HUES6 (cell line): Measurements from ENCODE around the gene TRIM54.
"Not testable (repeated sequence)": the region's sequence is repeated elsewhere in the genome, so short reads cannot be mapped to it uniquely, and the experiment has no call there.

Experiments used
- H3K27ac ChIP-seq: 2 replicates; pipeline ENCODE4 v1.7.0; 2013; ENCODE audit warnings: low read depth, mild to moderate bottlenecking, low read length, inconsistent platforms
- H3K27me3 ChIP-seq: 2 replicates; pipeline ENCODE4 v1.6.1; 2013; ENCODE audit warnings: low read length; ENCODE audit not compliant: control insufficient read depth, insufficient read depth
- H3K36me3 ChIP-seq: 2 replicates; pipeline ENCODE4 v1.6.1; 2013; ENCODE audit warnings: low read length; ENCODE audit not compliant: control insufficient read depth, insufficient read depth
- H3K4me1 ChIP-seq: 2 replicates; pipeline ENCODE4 v1.6.1; 2013; ENCODE audit warnings: low read length; ENCODE audit not compliant: control insufficient read depth, insufficient read depth
- H3K4me3 ChIP-seq: 2 replicates; pipeline ENCODE4 v1.5.1; 2013; ENCODE audit warnings: low read depth, low read length
- H3K9ac ChIP-seq: one replicate; pipeline ENCODE4 v1.6.1; 2013; ENCODE audit warnings: mild to moderate bottlenecking, low read length
- H3K9me3 ChIP-seq: 2 replicates; pipeline ENCODE4 v1.6.1; 2013; ENCODE audit warnings: low read depth, low read length; ENCODE audit not compliant: control insufficient read depth, insufficient read depth

TRIM54 gene

DNA sequence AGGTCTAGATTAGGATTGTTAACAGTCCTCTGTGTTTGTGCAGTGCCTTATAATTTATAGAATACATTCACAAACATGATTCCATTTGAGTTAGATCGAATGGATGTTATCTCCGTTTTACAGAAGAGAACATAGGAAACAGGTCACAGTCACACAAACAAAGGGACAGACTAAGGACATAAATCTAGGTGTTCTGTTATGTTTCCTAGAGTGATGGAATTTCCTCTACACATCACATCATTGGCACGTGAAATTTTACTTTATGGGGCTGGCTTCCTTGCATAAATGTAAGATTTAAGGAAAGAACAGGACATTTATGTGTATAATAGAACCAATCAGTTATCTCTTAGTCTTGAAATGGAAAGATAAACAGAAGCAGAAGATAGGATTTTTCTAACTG lies 6.4 kb downstream of the TRIM54 start:
- peaks cover 20% of the 10 kb centered on the region for H3K4me1 ChIP-seq
- H3K27me3 ChIP-seq, result no peaks in the 10 kb centered on the region
- no peak overlapping the region for H3K4me3 ChIP-seq
- no peak overlapping the region for H3K9ac ChIP-seq
- H3K9me3 ChIP-seq, result no peaks in the 10 kb centered on the region
- H3K27ac ChIP-seq, result no peak overlapping the region
- H3K36me3 ChIP-seq, result no peaks in the 10 kb centered on the region

GRCh38 chr2:27290549-27290948 lies 8.3 kb downstream of the TRIM54 start:
- Histone ChIP-seq H3K4me3 (no peak overlapping the region), H3K4me1 (peaks cover 20% of the 10 kb centered on the region), H3K27me3 (no peaks in the 10 kb centered on the region), H3K27ac (no peak overlapping the region), H3K36me3 (no peaks in the 10 kb centered on the region), H3K9me3 (no peaks in the 10 kb centered on the region), H3K9ac (no peak overlapping the region)

DNA sequence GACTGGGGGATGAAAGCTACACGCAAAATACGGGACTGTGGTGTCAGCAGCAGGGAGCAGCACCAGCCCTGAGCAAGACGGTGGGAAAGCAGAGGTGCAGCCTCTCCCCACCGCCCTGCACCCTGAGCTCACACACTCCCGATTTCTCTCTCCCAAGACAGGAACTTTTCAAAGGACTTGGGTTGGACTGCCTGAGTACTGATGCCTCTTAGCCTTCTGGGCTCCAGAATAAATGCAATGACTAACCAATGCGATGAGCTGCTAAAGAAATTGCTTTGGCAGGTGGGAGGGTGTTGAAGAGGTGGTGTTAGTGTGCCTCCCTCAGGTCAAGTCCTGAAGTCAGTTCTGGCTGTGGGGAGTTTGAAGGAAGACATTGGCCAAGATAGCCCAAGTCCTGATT lies 9.6 kb downstream of the TRIM54 start:
- Histone ChIP-seq H3K9ac (no peak overlapping the region), H3K4me1 (peaks cover 15% of the 10 kb centered on the region), H3K36me3 (no peaks in the 10 kb centered on the region), H3K9me3 (no peaks in the 10 kb centered on the region), H3K4me3 (0 out of 2 replicates have a peak overlapping the region, but pooled peaks have one; percentile 2), H3K27me3 (no peaks in the 10 kb centered on the region), H3K27ac (no peak overlapping the region)

DNA sequence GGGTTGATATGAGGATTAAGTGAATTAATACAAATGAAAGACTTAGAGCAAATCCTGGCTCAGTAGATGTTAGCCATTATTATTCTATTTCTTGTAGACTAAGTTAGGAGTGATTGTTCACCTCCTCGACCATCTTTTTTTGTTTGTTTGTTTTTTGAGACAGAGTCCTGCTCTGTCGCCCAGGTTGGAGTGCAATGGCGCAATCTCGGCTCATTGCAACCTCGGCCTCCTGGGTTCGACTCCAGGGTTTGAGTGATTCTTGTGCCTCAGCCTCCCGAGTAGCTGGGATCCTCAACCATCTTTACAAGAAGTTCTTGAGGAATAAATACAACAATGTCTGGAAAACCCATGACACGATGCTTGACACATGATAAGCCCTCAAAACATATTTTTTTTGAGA lies 12.7 kb downstream of the TRIM54 start:
- H3K9me3 ChIP-seq, result no peaks in the 10 kb centered on the region
- no peak overlapping the region for H3K9ac ChIP-seq
- no peak overlapping the region for H3K27ac ChIP-seq
- peaks cover 12% of the 10 kb centered on the region for H3K4me1 ChIP-seq
- no peak overlapping the region for H3K4me3 ChIP-seq
- no peaks in the 10 kb centered on the region for H3K27me3 ChIP-seq
- H3K36me3 ChIP-seq, result no peaks in the 10 kb centered on the region

GRCh38 chr2:27296481-27296880 lies 14.3 kb downstream of the TRIM54 start:
- Histone ChIP-seq H3K36me3 (no peaks in the 10 kb centered on the region), H3K9me3 (no peaks in the 10 kb centered on the region), H3K4me1 (peaks cover 10% of the 10 kb centered on the region), H3K27me3 (no peaks in the 10 kb centered on the region), H3K4me3 (no peak overlapping the region), H3K27ac (no peak overlapping the region), H3K9ac (no peak overlapping the region)

GRCh38 chr2:27297195-27297594 lies 15.0 kb downstream of the TRIM54 start:
- Histone ChIP-seq H3K4me3 (no peak overlapping the region), H3K27me3 (no peaks in the 10 kb centered on the region), H3K27ac (no peak overlapping the region), H3K9ac (no peak overlapping the region), H3K4me1 (0 out of 2 replicates have a peak, but pooled peaks cover 4% of the 10 kb centered on the region), H3K9me3 (no peaks in the 10 kb centered on the region), H3K36me3 (no peaks in the 10 kb centered on the region)

- H3K9me3 ChIP-seq, result no peaks in the 10 kb centered on the region
Measured at GRCh38 chr2:27298391-27299080, 16.3 kb downstream of the TRIM54 start.

DNA sequence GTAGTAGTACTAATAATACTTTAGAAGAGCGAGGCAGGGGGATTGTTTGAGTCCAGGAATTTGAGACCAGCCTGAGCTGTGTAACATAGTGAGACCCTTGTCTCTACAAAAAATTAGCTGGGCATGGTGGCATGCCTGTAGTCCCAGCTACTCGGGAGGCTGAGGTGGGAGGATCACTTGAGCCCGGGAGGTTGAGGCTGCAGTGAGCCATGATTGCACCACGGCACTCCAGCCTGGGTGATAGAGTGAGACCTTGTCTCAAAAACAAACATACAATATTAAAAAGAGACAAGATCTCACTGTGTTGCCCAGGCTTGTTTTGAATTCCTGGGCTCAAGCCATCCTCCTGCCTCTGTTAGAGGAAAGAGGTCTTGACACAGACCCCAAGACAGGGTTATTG lies 18.4 kb downstream of the TRIM54 start:
- H3K9me3 ChIP-seq, H3K4me3 ChIP-seq, H3K27ac ChIP-seq, H3K4me1 ChIP-seq, H3K36me3 ChIP-seq, H3K9ac ChIP-seq: not testable (repeated sequence)
- H3K27me3 ChIP-seq, result peaks cover 14% of the 10 kb centered on the region

More at GRCh38 chr2:27298391-27299080, 16.3 kb downstream of the TRIM54 start:
- Histone ChIP-seq H3K27ac (no peak overlapping the region), H3K4me1 (peaks cover 7% of the 10 kb centered on the region), H3K27me3 (no peaks in the 10 kb centered on the region), H3K36me3 (no peaks in the 10 kb centered on the region), H3K9ac (no peak overlapping the region), H3K4me3 (no peak overlapping the region)

GRCh38 chr2:27303093-27304025 lies 21.1 kb downstream of the TRIM54 start:
- H3K9me3 ChIP-seq, result no peaks in the 10 kb centered on the region
- H3K4me1 ChIP-seq, result peaks cover 20% of the 10 kb centered on the region
- peaks cover 42% of the 10 kb centered on the region for H3K27me3 ChIP-seq
- H3K4me3 ChIP-seq, result peak overlapping the region; percentile 29
- H3K36me3 ChIP-seq, result no peaks in the 10 kb centered on the region
- H3K9ac ChIP-seq, result no peak overlapping the region
- H3K27ac ChIP-seq, result no peak overlapping the region

- Histone ChIP-seq H3K9ac (no peak overlapping the region), H3K27ac (no peak overlapping the region), H3K4me1 (peaks cover 20% of the 10 kb centered on the region), H3K36me3 (0 out of 2 replicates have a peak, but pooled peaks cover 3% of the 10 kb centered on the region), H3K9me3 (no peaks in the 10 kb centered on the region), H3K4me3 (no peak overlapping the region), H3K27me3 (peaks cover 48% of the 10 kb centered on the region)
Measured at GRCh38 chr2:27304488-27305240, 22.4 kb downstream of the TRIM54 start.
